Ramos (cell line): ENCODE results near the gene ZFAND2B.
"Not testable (repeated sequence)": the region's sequence is repeated elsewhere in the genome, so short reads cannot be mapped to it uniquely, and the experiment has no call there.

Source experiments
- in situ Hi-C: fragments of 300-500 bp; cut with MboI; formaldehyde crosslinking; loops from one replicate; pipeline ENCODE4 v1.14.3; 2022; ENCODE audit warnings: low sequenced_read_pairs; ENCODE audit not compliant: unreplicated experiment

ZFAND2B gene

DNA sequence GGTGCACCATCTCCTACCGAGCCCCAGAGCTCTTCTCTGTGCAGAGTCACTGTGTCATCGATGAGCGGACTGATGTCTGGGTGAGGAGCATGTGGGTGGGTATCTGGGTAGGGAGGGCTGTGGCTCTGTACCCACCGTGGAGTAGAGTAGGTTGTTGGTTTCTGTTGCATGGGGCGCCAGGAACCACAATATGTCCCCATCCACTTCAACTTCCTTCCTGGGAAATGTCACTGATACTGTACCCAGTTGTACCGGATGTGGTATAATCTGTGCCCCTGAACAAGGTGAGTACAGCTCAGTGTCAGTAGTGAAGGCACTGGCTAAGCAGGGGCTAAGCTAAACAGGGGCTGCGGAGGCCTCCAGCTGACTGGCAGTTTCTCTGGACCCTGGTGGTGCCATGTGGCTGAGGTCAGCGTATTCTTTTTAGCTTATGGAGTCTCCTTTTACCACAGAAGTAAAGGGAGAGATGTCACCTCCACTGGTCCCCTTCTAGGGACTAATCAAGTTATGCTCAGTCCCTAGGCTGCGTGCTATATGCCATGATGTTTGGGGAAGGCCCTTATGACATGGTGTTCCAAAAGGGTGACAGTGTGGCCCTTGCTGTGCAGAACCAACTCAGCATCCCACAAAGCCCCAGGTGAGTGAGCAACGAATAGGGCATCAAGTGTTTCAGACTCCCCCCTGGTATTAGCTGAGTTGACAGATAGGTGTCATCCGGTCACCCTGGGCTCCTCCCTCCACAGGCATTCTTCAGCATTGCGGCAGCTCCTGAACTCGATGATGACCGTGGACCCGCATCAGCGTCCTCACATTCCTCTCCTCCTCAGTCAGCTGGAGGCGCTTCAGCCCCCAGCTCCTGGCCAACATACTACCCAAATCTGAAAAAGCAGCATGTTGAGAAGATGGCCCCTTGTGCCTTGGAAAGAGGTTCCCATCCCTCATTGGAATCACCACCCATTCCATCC, 41.4 kb downstream of the ZFAND2B start:
- in situ Hi-C loops = loop anchor here (5.0 kb wide), 1 partner anchor 44 kb away; no protein-coding TSS in a partner anchor

GRCh38 chr2:219248845-219249202, 42.2 kb downstream of the ZFAND2B start:
- in situ Hi-C loops = loop anchor here (5.0 kb wide), 1 partner anchor 43 kb away; no protein-coding TSS in a partner anchor

GRCh38 chr2:219249203-219249980, 42.8 kb downstream of the ZFAND2B start:
- in situ Hi-C loops = loop anchor here (5.0 kb wide), 1 partner anchor 43 kb away; no protein-coding TSS in a partner anchor

- in situ Hi-C loops = no loop called here
Observed at GRCh38 chr2:219250049-219250781, 43.6 kb downstream of the ZFAND2B start.

- in situ Hi-C loops = no loop called here
Observed at GRCh38 chr2:219251656-219252055, 45.1 kb downstream of the ZFAND2B start.

GRCh38 chr2:219252084-219252483, 45.5 kb downstream of the ZFAND2B start:
- in situ Hi-C loops = no loop called here

DNA sequence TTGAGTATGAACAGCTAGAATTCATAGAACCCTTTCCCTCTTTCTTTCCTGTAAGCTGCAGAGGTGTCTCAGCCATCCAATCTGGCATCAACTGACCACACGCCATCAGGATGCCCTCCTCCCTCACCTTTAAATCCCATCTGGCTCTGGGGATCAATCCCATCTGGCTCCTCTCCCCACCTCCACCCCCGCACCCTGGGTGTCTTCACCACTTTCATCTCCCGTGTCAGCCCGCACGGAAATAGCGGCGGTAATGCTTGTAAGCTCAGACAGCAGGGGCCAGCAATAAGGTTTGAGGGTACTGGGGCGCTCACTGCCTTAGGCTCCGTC, 46.0 kb downstream of the ZFAND2B start:
- in situ Hi-C loops = no loop called here

- in situ Hi-C loops = no loop called here
Observed at GRCh38 chr2:219252900-219253752, 46.5 kb downstream of the ZFAND2B start, which contains the start of gene TUBA4B. Gene TUBA4B (plus strand): TSS chr2:219253243. CDS start chr2:219253408, 165 bp downstream.

DNA sequence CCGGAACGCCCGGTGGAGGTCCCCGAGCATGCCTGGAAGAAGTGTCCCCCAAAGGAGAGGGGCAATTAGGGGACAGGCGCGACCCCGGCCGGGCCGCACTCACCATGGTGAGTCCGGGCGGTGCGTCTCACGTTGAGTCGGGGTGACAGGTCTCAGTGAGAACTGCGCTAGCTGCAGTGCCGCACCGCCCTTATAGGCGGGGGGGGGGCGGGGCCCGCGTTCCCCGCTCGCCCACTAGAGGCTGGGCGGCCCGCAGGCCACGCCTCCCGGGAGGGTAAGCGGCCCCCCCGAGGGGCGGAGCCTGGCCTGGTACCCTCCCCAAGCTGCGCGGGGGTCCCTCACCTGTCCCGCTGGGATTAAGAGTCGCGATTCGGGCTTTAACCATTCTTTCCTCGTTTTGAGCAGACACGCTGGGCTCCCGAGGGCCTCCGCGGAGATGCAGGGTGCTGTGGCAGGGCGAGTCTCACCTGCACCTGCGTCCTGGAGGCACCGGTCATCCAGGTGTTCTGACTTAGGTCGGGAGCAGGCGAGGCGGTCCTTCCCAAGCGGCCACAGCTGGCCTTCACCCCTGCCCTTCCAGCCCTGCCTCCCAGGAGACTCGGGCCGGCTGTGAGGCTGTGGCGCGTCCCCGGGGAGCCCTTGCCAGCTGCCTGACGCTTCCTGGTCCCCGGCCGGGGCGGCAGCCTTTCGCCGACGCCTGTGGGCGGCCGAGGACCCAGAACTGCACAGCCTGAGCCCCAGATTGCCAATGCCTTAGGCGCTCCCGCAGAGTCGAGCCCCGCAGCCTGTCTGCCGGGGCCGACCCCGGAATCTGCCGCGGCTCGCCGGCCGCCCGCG, 47.4 kb downstream of the ZFAND2B start, which contains the start of gene TUBA4A:
TUBA4A (minus strand) TSS at position 166 of the 837 bp plus-strand sequence; CDS start at position 106, 60 bp downstream.
- in situ Hi-C loops = no loop called here

DNA sequence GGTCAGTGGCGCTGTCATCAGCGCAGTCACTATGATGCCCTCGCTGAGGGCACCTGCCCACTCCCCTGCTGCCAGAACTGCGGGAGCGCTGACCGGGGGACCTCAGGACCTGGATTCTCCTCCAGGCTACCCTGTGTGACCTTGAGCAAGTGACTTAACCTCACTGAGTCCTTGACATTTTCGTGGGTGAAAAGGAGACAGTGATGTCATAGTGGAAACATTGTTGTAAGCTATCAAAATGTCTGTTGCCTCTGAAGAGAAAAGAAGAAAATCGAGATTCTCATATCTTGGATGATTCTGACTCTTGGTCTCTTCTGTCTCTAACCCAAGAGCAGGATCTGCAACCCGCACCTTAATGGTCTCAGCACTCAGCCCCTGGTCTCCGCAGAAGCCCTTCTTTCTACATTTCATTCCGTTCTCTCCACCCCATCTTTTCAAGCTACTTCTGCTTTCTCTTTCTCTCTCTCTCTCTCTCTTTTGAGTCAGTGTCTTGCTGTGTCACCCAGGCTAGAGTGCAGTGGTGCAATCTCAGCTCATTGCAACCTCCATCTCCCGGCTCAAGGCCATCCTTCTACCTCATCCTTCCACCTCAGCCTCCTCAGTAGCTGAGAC, 48.1 kb downstream of the ZFAND2B start:
- in situ Hi-C loops = no loop called here

- in situ Hi-C loops = not testable (repeated sequence)
Observed at GRCh38 chr2:219258942-219259341, 52.4 kb downstream of the ZFAND2B start.
